HG03439 (cell line): ENCODE data around the gene HLA-DRB5.
A peak's percentile ranks its signal among the peaks of the same experiment; 100 is the strongest.
"Not testable (repeated sequence)": the region's sequence is repeated elsewhere in the genome, so short reads cannot be mapped to it uniquely, and the experiment has no call there.

Experiments used
- ATAC-seq: cut with Tn5 transposase; IDR thresholded peaks from one replicate; pipeline ENCODE4 v1.9.1; 2021; ENCODE audit warnings: mild to moderate bottlenecking, moderate library complexity; ENCODE audit not compliant: unreplicated experiment

HLA-DRB5 gene

GRCh38 chr6:32517654-32518445, 12.2 kb downstream of the HLA-DRB5 start:
- no peak for ATAC-seq

GRCh38 chr6:32501016-32501415, 29.1 kb downstream of the HLA-DRB5 start:
- no peak for ATAC-seq

DNA sequence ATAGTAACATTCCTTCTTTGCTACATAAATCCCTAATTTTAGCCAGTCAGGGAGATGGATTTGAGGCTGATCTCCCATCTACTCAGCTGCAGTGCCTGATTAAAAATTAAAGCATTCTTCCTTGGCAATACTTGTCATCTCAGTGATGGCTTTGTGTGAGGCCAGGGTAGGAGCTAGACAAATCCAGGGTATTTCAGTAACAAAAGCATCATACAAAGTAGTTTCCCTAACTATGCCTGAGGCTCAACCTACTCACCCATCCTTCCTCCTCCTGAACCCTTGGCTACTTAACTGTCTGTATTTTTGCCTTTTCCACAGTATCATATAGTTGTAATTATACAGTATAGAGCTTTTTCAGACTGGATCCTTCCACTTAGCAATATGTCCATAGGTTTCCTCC, 37.7 kb downstream of the HLA-DRB5 start:
- no peak for ATAC-seq

DNA sequence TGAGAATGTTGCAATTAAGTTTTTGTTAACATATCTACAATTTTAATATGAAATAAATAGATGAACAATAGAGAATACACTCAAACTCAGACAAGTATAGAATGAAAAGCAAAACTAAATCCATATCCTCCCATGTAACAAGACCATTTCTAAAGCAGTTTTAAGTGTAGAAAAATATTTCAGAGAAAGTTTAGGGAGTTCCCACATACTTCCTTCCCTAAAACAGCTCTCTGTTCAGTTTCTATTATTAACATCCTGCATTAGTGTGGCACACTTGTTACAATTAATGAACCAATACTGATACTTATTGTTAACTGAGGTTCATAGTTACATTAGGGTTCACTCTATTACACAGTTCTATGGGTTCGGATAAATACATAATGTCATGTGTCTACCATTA, 38.4 kb downstream of the HLA-DRB5 start:
- ATAC-seq: no peak

DNA sequence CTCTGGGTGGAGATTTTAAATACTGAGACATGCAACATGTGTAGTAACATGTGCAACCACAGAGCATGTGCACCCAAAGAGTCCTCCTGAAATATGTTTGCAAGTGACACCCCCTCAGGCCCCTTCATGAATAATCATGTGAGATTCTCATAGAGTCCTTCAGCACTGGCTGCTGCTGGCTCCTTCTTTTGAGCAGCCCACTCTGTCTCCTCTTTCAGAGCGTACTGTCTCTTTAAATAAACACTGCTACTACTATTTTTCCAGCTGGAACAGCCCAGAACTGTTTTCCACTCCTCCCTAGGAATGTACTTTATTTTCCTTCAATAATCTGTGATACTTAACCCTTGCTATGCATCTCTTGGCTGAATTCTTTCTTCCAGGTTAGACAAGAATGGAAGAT, 42.0 kb downstream of the HLA-DRB5 start:
- no peak for ATAC-seq

DNA sequence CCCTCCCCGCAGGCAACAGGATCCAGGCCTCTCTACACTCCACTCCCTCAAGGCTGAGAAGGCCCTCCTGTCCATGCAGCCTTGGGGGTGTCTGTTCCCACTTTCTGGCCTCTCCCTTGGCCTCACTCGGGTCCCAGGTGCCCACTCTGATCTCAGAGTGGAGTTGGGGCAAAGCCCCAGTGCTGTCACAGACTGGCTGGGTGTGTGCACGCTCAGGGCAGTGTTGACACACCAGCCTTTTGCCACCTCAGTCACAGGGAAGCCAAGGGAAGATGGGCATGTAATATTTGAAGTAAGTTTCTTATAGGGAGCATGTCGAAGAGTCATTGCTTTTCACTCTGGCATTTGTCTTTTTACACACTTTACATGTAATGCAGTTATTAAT, 45.5 kb downstream of the HLA-DRB5 start:
- ATAC-seq: no peak

DNA sequence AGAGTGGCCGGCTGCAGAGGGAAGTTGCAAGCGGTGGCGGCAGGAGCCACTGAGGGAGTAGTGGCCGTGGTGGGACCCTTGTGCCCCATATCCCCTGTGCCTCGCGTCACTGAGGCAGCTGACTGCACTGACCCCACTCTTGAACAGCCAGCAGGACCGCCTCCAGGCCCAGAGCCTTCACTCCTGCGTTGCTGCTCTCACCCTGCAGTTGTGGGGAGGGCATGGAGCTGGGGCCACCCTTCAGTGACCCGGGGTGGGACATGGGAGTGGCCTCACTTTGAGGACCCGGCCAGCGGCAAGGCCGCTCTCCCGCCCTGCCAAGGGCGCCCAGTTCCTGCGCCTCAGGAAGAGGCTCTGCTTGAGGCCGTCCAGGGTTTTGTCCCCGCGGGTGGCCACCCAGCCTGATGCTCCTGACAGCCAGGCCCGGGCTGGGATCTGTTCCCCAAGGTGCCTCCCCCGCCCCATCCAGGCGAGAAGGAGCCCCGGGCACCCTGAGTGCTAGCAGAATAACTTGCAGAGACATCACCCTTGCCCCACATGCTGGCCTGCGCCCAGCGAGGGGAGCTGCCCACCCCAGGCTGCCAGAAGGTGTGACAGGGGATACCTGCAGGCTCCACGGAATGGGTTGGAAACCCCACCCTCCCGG, 46.0 kb downstream of the HLA-DRB5 start:
- no peak for ATAC-seq

DNA sequence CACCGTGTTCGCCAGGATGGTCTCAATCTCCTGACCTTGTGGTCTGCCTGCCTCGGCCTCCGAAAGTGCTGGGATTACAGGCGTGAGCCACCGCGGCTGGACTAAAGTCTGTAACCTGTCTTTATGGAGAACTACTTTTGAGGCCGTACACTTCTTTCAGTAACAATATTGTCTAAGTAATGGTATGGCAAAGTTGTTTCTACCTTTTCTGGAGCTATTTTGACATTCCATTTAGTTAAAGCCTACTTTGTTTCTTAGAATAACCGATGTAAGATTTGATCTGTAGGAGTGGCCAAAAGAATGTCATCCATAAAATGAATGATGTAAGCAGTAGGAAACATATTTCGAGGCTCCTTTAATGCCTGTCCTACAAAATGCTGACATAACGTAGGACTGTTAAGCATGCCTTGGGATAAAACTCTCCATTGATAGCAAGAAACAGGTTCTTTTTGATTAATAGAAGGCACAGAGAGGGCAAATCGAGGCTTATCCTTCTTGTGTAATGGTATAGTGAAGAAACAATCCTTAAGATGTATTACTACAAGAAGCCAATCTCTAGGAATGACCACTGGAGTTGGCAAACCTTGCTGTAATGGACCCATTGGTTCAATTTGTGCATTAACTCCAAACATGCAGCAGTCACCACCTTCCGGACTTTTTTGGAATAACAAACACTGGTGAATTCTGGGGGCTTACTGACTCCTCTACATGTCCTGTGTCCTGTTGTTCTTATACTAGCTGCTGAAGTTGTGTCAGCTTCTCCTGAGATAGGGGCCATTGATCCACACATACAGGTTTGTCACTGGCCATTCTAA, 54.5 kb downstream of the HLA-DRB5 start:
- no peak for ATAC-seq

DNA sequence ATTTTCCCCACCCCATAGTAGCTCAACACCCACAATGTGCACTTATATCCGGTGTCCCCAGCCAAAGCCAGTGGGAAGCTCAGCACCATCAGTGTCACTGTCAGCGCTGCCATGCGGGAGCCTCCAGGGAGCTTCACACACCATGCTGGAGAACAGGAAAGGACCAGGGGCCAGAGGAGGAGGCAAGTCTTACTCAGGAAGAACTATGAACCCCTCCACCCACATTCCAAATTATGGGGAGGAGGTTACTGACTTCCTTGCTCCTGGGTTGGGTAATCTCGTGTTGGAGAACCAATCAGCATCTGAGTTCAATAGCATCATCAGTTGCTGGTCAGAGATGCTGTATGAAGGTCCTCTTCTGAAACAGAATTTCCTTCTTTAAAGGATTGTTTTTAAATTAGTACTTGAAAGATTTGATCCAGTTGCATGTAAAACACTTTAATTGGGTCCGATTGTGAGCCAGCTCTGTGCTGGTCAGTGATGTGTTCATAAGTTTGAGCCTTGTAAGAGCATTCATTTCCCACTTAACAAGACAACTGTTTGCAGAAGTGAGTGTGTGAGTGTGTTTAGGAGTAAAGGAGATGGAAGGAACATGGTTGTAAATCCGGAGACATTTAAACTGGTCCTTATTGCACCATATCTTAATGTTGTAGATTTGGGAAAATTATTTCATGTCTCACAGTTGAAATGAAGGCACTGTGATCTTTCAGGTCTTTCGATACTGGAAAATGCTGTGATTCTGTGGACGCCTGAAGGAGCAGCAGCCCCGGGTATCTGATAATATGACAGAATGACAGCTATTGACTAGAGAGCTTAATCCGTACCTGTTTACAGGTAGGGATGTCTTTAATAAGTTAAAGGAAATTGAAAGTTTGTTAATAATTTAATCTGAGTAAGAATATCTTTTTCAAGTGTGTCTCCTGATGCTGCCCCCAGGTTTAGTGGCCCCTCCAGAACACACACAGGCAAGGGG, 56.4 kb downstream of the HLA-DRB5 start:
- ATAC-seq: peak; percentile 95

DNA sequence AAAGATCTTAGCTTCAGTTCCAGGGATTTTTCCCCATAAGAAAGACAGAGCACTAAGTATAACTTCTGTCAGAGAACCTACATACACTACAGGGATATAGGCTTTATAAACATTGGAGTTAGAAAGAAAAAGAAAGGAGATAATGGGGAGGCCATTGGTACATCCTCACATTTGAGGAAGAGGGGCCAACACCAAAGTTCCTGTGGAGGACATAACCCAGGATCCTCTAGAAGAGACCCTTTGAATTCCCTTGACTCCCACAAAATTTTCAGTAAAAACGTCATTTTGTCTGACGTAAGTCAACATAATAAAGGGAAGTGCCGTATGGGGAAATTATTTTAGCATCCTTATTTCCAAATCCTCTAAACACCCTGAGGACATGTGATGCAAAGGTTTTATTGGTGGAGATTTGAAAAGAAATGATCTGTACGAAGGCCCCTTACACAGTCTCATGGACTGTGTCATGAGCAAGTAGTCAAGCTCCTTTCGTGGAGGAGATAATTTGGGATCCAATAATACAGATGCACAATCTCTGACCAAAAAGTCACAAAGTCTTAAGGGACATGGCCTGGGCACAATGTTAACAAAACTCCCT, 57.2 kb downstream of the HLA-DRB5 start:
- ATAC-seq: no peak

DNA sequence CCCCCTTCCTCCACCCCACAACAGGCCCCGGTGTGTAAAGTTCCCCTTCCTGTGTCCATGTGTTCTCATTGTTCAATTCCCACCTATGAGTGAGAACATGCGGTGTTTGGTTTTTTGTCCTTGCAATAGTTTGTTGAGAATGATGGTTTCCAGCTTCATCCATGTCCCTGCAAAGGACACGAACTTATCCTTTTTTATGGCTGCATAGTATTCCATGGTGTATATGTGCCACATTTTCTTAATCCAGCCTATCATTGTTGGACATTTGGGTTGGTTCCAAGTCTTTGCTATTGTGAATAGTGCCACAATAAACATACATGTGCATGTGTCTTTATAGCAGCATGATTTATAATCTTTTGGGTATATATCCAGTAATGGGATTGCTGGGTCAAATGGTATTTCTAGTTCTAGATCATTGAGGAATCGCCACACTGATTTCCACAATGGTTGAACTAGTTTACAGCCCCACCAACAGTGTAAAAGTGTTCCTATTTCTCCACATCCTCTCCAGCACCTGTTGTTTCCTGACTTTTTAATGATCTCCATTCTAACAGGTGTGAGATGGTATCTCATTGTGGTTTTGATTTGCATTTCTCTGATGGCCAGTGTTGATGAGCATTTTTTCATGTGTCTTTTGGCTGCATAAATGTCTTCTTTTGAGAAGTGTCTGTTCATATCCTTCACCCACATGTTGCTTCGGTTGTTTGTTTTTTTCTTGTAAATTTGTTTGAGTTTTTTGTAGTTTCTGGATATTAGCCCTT, 62.2 kb downstream of the HLA-DRB5 start:
- ATAC-seq: not testable (repeated sequence)
